SIG-M5 (cell line): ENCODE measurements around the gene ANGPTL8.
A peak's percentile ranks its signal among the peaks of the same experiment; 100 is the strongest.

ENCODE experiments used
- DNase-seq: peaks from one replicate; lab custom pipeline; 2025; lab: John Stamatoyannopoulos, UW

Gene ANGPTL8

GRCh38 chr19:11261431-11261970 lies 22.1 kb downstream of the ANGPTL8 start:
- DNase-seq: no peak

- no peak for DNase-seq
Measured at GRCh38 chr19:11261971-11262839, 22.8 kb downstream of the ANGPTL8 start, which contains the start of gene DOCK6. Gene DOCK6, minus strand, starts transcription at chr19:11262524. Its CDS starts 84 bp downstream, at chr19:11262440.

GRCh38 chr19:11263726-11264125 lies 24.3 kb downstream of the ANGPTL8 start:
- no peak for DNase-seq

- no peak for DNase-seq
Measured at GRCh38 chr19:11264452-11265176, 25.2 kb downstream of the ANGPTL8 start.

- DNase-seq: no peak
Measured at GRCh38 chr19:11265177-11265784, 25.9 kb downstream of the ANGPTL8 start.

GRCh38 chr19:11265785-11266236 lies 26.4 kb downstream of the ANGPTL8 start:
- DNase-seq: no peak

- DNase-seq: no peak
Measured at GRCh38 chr19:11267316-11268085, 28.1 kb downstream of the ANGPTL8 start.

GRCh38 chr19:11268783-11269267 lies 29.4 kb downstream of the ANGPTL8 start:
- DNase-seq: no peak

- no peak for DNase-seq
Measured at GRCh38 chr19:11269408-11269807, 30.0 kb downstream of the ANGPTL8 start.

- no peak for DNase-seq
Measured at GRCh38 chr19:11273296-11273695, 33.9 kb downstream of the ANGPTL8 start.

- DNase-seq: no peak
Measured at GRCh38 chr19:11273989-11274388, 34.6 kb downstream of the ANGPTL8 start.

- no peak for DNase-seq
Measured at GRCh38 chr19:11274533-11275086, 35.2 kb downstream of the ANGPTL8 start.

- no peak for DNase-seq
Measured at GRCh38 chr19:11278670-11279069, 39.3 kb downstream of the ANGPTL8 start.

- peak; percentile 42 for DNase-seq
Measured at GRCh38 chr19:11279505-11280236, 40.3 kb downstream of the ANGPTL8 start.

- DNase-seq: no peak
Measured at GRCh38 chr19:11281356-11282049, 42.1 kb downstream of the ANGPTL8 start.

- no peak for DNase-seq
Measured at GRCh38 chr19:11284515-11284914, 45.1 kb downstream of the ANGPTL8 start.

- DNase-seq: no peak
Measured at GRCh38 chr19:11286312-11286974, 47.0 kb downstream of the ANGPTL8 start.

GRCh38 chr19:11288349-11288748 lies 48.9 kb downstream of the ANGPTL8 start:
- no peak for DNase-seq

GRCh38 chr19:11290256-11290655 lies 50.8 kb downstream of the ANGPTL8 start:
- DNase-seq: no peak
